HEK293 (cell line): ENCODE results near the gene OLIG1.
A peak's percentile ranks its signal among the peaks of the same experiment; 100 is the strongest.

ENCODE experiments used
- CTCF ChIA-PET: fragments of 350-600 bp; formaldehyde crosslinking; extraction: SDS; loops from one replicate; lab custom pipeline; 2021; ENCODE audit warnings: antibody characterized with exemption; lab: Yijun Ruan, JAX
- POLR2A ChIA-PET: fragments of 300-600 bp; formaldehyde crosslinking; extraction: SDS; loops from one replicate; lab custom pipeline; 2020; ENCODE audit warnings: antibody characterized with exemption, inconsistent platforms; lab: Yijun Ruan, JAX
- H3K27ac ChIP-seq: fragments of 200-500 bp; sonication (Bioruptor generic); 2 replicates; pipeline ENCODE4 v1.5.1; 2014; ENCODE audit warnings: low read depth, low read length, control low read depth, inconsistent platforms; ENCODE audit errors: extremely low read depth
- H3K36me3 ChIP-seq, 2 experiments: fragments of 200-500 bp in 1 of 2; sonication (Bioruptor generic) in 1 of 2; 1 replicate in 1 of 2; 2 replicates in 1 of 2; pipeline ENCODE4 v1.5.1; 2014 to 2017; ENCODE audit warnings: inconsistent platforms in 2 of 2, low read length in 2 of 2; ENCODE audit not compliant: control insufficient read depth in 2 of 2, insufficient read depth in 1 of 2
- H3K4me1 ChIP-seq: fragments of 200-500 bp; sonication (Bioruptor generic); 2 replicates; pipeline ENCODE4 v1.5.1; 2014; ENCODE audit warnings: mild to moderate bottlenecking, low read length, inconsistent platforms; ENCODE audit not compliant: control insufficient read depth, insufficient read depth
- H3K4me3 ChIP-seq: 2 replicates; pipeline ENCODE4 v1.5.1; 2011; ENCODE audit warnings: low read depth, mild to moderate bottlenecking, control low read depth, low read length, moderate library complexity
- H3K9me3 ChIP-seq: fragments of 200-500 bp; sonication (Bioruptor generic); 2 replicates; pipeline ENCODE4 v1.5.1; 2014; ENCODE audit warnings: low read depth, low read length, inconsistent platforms; ENCODE audit not compliant: control insufficient read depth, insufficient read depth
- ELK4 ChIP-seq: IDR thresholded peaks from 2 replicates; pipeline ENCODE4 v1.6.1; 2011; ENCODE audit warnings: mild to moderate bottlenecking, low read depth, low read length, borderline replicate concordance
- GLIS1 ChIP-seq: fragments of 450-650 bp; formaldehyde crosslinking; IDR thresholded peaks from 2 replicates; pipeline ENCODE4 v1.5.1; 2016; ENCODE audit warnings: missing biosample characterization, missing genetic modification characterization
- GLIS2 ChIP-seq: fragments of 450-650 bp; formaldehyde crosslinking; IDR thresholded peaks from 2 replicates; pipeline ENCODE4 v1.5.1; 2016; ENCODE audit warnings: missing biosample characterization, missing genetic modification characterization
- HOXA7 ChIP-seq: sonication (generic); formaldehyde crosslinking; IDR thresholded peaks from 2 replicates; pipeline ENCODE4 v1.8.1; 2022; ENCODE audit warnings: missing genetic modification reagents, borderline replicate concordance
- IKZF3 ChIP-seq: fragments of 450-650 bp; IDR thresholded peaks from 2 replicates; pipeline ENCODE4 v1.5.0; 2018; ENCODE audit warnings: missing biosample characterization, mild to moderate bottlenecking, missing genetic modification characterization, moderate library complexity
- KLF17 ChIP-seq: fragments of 450-650 bp; formaldehyde crosslinking; IDR thresholded peaks from 2 replicates; pipeline ENCODE4 v1.5.1; 2016; ENCODE audit warnings: missing biosample characterization, missing genetic modification characterization
- KLF9 ChIP-seq: fragments of 450-650 bp; formaldehyde crosslinking; IDR thresholded peaks from 2 replicates; pipeline ENCODE4 v1.5.1; 2016; ENCODE audit warnings: missing biosample characterization, missing genetic modification characterization, low read depth
- PATZ1 ChIP-seq: fragments of 450-650 bp; formaldehyde crosslinking; IDR thresholded peaks from 2 replicates; pipeline ENCODE4 v1.5.1; 2016; ENCODE audit warnings: missing biosample characterization, missing genetic modification characterization
- SCRT2 ChIP-seq: fragments of 450-650 bp; formaldehyde crosslinking; IDR thresholded peaks from 2 replicates; pipeline ENCODE4 v1.5.1; 2016; ENCODE audit warnings: missing biosample characterization, missing genetic modification characterization
- SP3 ChIP-seq: fragments of 450-650 bp; formaldehyde crosslinking; IDR thresholded peaks from 2 replicates; pipeline ENCODE4 v1.5.1; 2016; ENCODE audit warnings: missing biosample characterization, missing genetic modification characterization
- TSHZ1 ChIP-seq: fragments of 450-650 bp; formaldehyde crosslinking; IDR thresholded peaks from 2 replicates; pipeline ENCODE4 v1.5.1; 2016; ENCODE audit warnings: missing biosample characterization, missing genetic modification characterization, borderline replicate concordance
- ZBTB10 ChIP-seq: fragments of 450-650 bp; formaldehyde crosslinking; IDR thresholded peaks from 2 replicates; pipeline ENCODE4 v1.5.1; 2016; ENCODE audit warnings: missing biosample characterization, missing genetic modification characterization
- ZBTB17 ChIP-seq: fragments of 450-650 bp; formaldehyde crosslinking; IDR thresholded peaks from 2 replicates; pipeline ENCODE4 v1.5.1; 2016; ENCODE audit warnings: missing biosample characterization, missing genetic modification characterization
- ZBTB26 ChIP-seq: fragments of 450-650 bp; formaldehyde crosslinking; optimal IDR thresholded peaks from 2 replicates; pipeline ENCODE3; 2016; ENCODE audit warnings: missing biosample characterization, mild to moderate bottlenecking, missing genetic modification characterization
- ZBTB48 ChIP-seq: fragments of 450-650 bp; formaldehyde crosslinking; IDR thresholded peaks from 2 replicates; pipeline ENCODE4 v1.5.1; 2016; ENCODE audit warnings: missing biosample characterization, missing genetic modification characterization
- ZFHX2 ChIP-seq: fragments of 450-650 bp; formaldehyde crosslinking; conservative IDR thresholded peaks from 2 replicates; pipeline ENCODE4 v1.5.1; 2016; ENCODE audit warnings: missing biosample characterization, missing genetic modification characterization
- ZIC2 ChIP-seq: fragments of 450-650 bp; formaldehyde crosslinking; IDR thresholded peaks from 2 replicates; pipeline ENCODE4 v1.5.1; 2016; ENCODE audit warnings: missing biosample characterization, missing genetic modification characterization
- ZNF202 ChIP-seq: fragments of 450-650 bp; formaldehyde crosslinking; IDR thresholded peaks from 2 replicates; pipeline ENCODE4 v1.5.1; 2016; ENCODE audit warnings: missing biosample characterization, missing genetic modification characterization, borderline replicate concordance
- ZNF426 ChIP-seq: fragments of 450-650 bp; formaldehyde crosslinking; IDR thresholded peaks from 2 replicates; pipeline ENCODE4 v1.5.1; 2017; ENCODE audit warnings: missing biosample characterization, missing genetic modification characterization, mild to moderate bottlenecking, inconsistent platforms, moderate library complexity
- ZNF433 ChIP-seq: fragments of 450-650 bp; formaldehyde crosslinking; IDR thresholded peaks from 2 replicates; pipeline ENCODE4 v1.5.1; 2016; ENCODE audit warnings: missing biosample characterization, missing genetic modification characterization, low read depth
- ZNF596 ChIP-seq: fragments of 450-650 bp; IDR thresholded peaks from 2 replicates; pipeline ENCODE4 v1.5.0; 2018; ENCODE audit warnings: missing biosample characterization, mild to moderate bottlenecking, missing genetic modification characterization, moderate library complexity
- ZNF629 ChIP-seq: fragments of 450-650 bp; formaldehyde crosslinking; IDR thresholded peaks from 2 replicates; pipeline ENCODE4 v1.5.1; 2017; ENCODE audit warnings: missing biosample characterization, missing genetic modification characterization
- ZNF670 ChIP-seq: fragments of 450-650 bp; formaldehyde crosslinking; IDR thresholded peaks from 2 replicates; pipeline ENCODE4 v1.5.1; 2016; ENCODE audit warnings: missing biosample characterization, missing genetic modification characterization, low read depth
- ZNF76 ChIP-seq: fragments of 450-650 bp; formaldehyde crosslinking; IDR thresholded peaks from 2 replicates; pipeline ENCODE4; 2016; ENCODE audit warnings: low read depth, missing biosample characterization, missing genetic modification characterization, borderline replicate concordance

Gene OLIG1

GRCh38 chr21:33108228-33108627 lies 38.3 kb downstream of the OLIG1 start (continued):
- no peak for TF ChIP-seq TSHZ1 (tag by site-specific recombination)
- TF ChIP-seq ZBTB17 (tag by site-specific recombination) = no peak
- no peak for TF ChIP-seq ZNF596
- TF ChIP-seq GLIS2 (tag by site-specific recombination) = no peak
- no peak for TF ChIP-seq IKZF3 (tag by site-specific recombination)
- TF ChIP-seq, all 188 proteins: peak for 0

- H3K4me3 ChIP-seq = peak overlapping the region; percentile 33
- no peaks in the 10 kb centered on the region for H3K9me3 ChIP-seq
- H3K36me3 ChIP-seq = no peaks in the 10 kb centered on the region
- ChIA-PET CTCF (interaction anchor here (0.7 to 1.9 kb wide), 8 partner anchors 9 to 503 kb away, joined by 3 to 5 read pairs (median 4); no protein-coding TSS in a partner anchor), POLR2A (no interaction called here)
- no peak overlapping the region for H3K27ac ChIP-seq
- peaks cover 2% of the 10 kb centered on the region for H3K4me1 ChIP-seq
- no peak for TF ChIP-seq ELK4
- no peak for TF ChIP-seq HOXA7
- peak; percentile 61 for TF ChIP-seq ZBTB26 (tag by site-specific recombination)
- TF ChIP-seq ZNF670 (tag by site-specific recombination) = no peak
- TF ChIP-seq ZFHX2 (tag by site-specific recombination) = peak; percentile 55
- peak; percentile 67 for TF ChIP-seq KLF17 (tag by site-specific recombination)
- peak; percentile 74 for TF ChIP-seq PATZ1 (tag by site-specific recombination)
- TF ChIP-seq ZNF629 (tag by site-specific recombination) = 0 out of 2 replicates have a peak, but pooled peaks have one; percentile 32
- no peak for TF ChIP-seq ZNF433 (tag by site-specific recombination)
- peak; percentile 65 for TF ChIP-seq ZIC2 (tag by site-specific recombination)
- TF ChIP-seq KLF9 (tag by site-specific recombination) = peak; percentile 76
- peak; percentile 96 for TF ChIP-seq GLIS1
- TF ChIP-seq SCRT2 (tag by site-specific recombination) = peak; percentile 56
- peak; percentile 73; the same call in 1 of the 2 replicates for TF ChIP-seq ZBTB48 (tag by site-specific recombination)
- no peak for TF ChIP-seq ZNF426
- 0 out of 2 replicates have a peak, but pooled peaks have one; percentile 11 for TF ChIP-seq ZNF76
- TF ChIP-seq ZBTB10 (tag by site-specific recombination) = no peak
- no peak for TF ChIP-seq ZNF202 (tag by site-specific recombination)
- TF ChIP-seq SP3 (tag by site-specific recombination) = peak; percentile 53
These were observed 39.8 kb downstream of the OLIG1 start for GRCh38 chr21:33109574-33110339.
